HepG2 (cell line): ENCODE results near the gene PPIA. TPM values are rescaled to one million over a fixed set of nuclear protein-coding genes. Genes with fewer than 3 reads are reported as not detected.

Experiments
- CHD2 ChIP-seq: IDR thresholded peaks from 2 replicates; pipeline ENCODE4 v1.6.1; 2011; ENCODE audit warnings: low read depth, low read length, improper control_type of control experiment
- CREM ChIP-seq, 2 experiments: sonication (generic) in 1 of 2; formaldehyde crosslinking in 1 of 2; IDR thresholded peaks; 2 replicates each; pipeline versions ENCODE4 v1.4.0 to v1.6.1; 2016 to 2020; ENCODE audit warnings: antibody characterized with exemption in 1 of 2, mild to moderate bottlenecking in 1 of 2, missing genetic modification reagents in 1 of 2
- ESRRA ChIP-seq: sonication (generic); formaldehyde crosslinking; IDR thresholded peaks from 2 replicates; pipeline ENCODE4 v1.5.1; 2020; ENCODE audit warnings: mild to moderate bottlenecking, low read depth, missing genetic modification reagents
- GMEB1 ChIP-seq: sonication (generic); formaldehyde crosslinking; IDR thresholded peaks from 2 replicates; pipeline ENCODE4 v1.5.1; 2020; ENCODE audit warnings: missing genetic modification reagents, mild to moderate bottlenecking, borderline replicate concordance
- GRHL1 ChIP-seq: sonication (generic); formaldehyde crosslinking; conservative IDR thresholded peaks from 2 replicates; pipeline ENCODE4 v1.8.0; 2022; ENCODE audit warnings: missing genetic modification reagents
- KIAA2018 ChIP-seq: sonication (generic); formaldehyde crosslinking; IDR thresholded peaks from 2 replicates; pipeline ENCODE4 v1.5.0; 2020; ENCODE audit warnings: mild to moderate bottlenecking, missing genetic modification reagents, borderline replicate concordance
- MAFF ChIP-seq: IDR thresholded peaks from 2 replicates; pipeline ENCODE4 v1.6.1; 2011; ENCODE audit warnings: low read depth, low read length, improper control_type of control experiment
- MTF1 ChIP-seq: sonication (generic); formaldehyde crosslinking; IDR thresholded peaks from 2 replicates; pipeline ENCODE4 v1.5.0; 2020; ENCODE audit warnings: missing genetic modification reagents
- MXD3 ChIP-seq: IDR thresholded peaks from 2 replicates; pipeline ENCODE4 v1.6.1; 2016; ENCODE audit warnings: mild to moderate bottlenecking, missing biosample characterization, missing genetic modification reagents
- MXD4 ChIP-seq: IDR thresholded peaks from 2 replicates; pipeline ENCODE4 v1.6.1; 2016; ENCODE audit warnings: mild to moderate bottlenecking, missing biosample characterization, missing genetic modification reagents
- PBX2 ChIP-seq: IDR thresholded peaks from 2 replicates; pipeline ENCODE4 v1.6.1; 2016; ENCODE audit warnings: control low read depth
- PLRG1 ChIP-seq: fragments of 450-650 bp; conservative IDR thresholded peaks from 2 replicates; pipeline ENCODE4 v1.6.1; 2016
- TGIF2 ChIP-seq: IDR thresholded peaks from 2 replicates; pipeline ENCODE4 v1.6.1; 2016; ENCODE audit warnings: control low read depth, missing compliant biosample characterization
- ZFP1 ChIP-seq: IDR thresholded peaks from 2 replicates; pipeline ENCODE4 v1.6.1; 2016
- ZMYM2 ChIP-seq: sonication (generic); formaldehyde crosslinking; IDR thresholded peaks from 2 replicates; pipeline ENCODE4 v1.8.0; 2022; ENCODE audit warnings: mild to moderate bottlenecking, missing genetic modification reagents
- polyA plus RNA-seq, 8 experiments: library from polyadenylated mRNA; depleted of rRNA in 3 of 8; stranded (reverse) in 7 of 8; unstranded in 1 of 8; fragments of >200 nt; fragmentation: Illumina TruSeq in 4 of 8; extraction: Trizol in 4 of 8; gene quantifications; 2 replicates each; pipeline versions ENCODE4 v1.2.1 to v1.2.3, GENCODE V29; 2011 to 2016; ENCODE audit warnings: low read depth in 4 of 8, missing spikeins in 1 of 8, mixed read lengths in 1 of 8; ENCODE audit not compliant: insufficient read depth in 1 of 8
- total RNA-seq, 5 experiments: library from RNA; depleted of rRNA; stranded (reverse); fragments of >200 nt; fragmentation: Illumina TruSeq; extraction: Trizol; gene quantifications; 2 replicates each; pipeline ENCODE4 v1.2.3, GENCODE V29; 2016; ENCODE audit warnings: low read depth in 1 of 5

The PPIA gene
- total and polyA plus RNA-seq, 2 of the 13 experiments (the other 11 are each of a cell fraction or from before 2014, with no cell fraction given): 2,268 to 3,010 TPM

GRCh38 chr7:44847920-44848634 lies 51.6 kb downstream of the PPIA start, which contains the start of gene H2AZ2 (continued):
- TF ChIP-seq KIAA2018 (CRISPR knock-in tag) (no peak), PLRG1 (no peak), CREM (IDR thresholded peaks at IDR 0.05) (peak; percentile 92), CREM (CRISPR knock-in tag; IDR thresholded peaks at IDR 0.05) (no peak), ESRRA (CRISPR knock-in tag) (peak; percentile 52), ZFP1 (CRISPR knock-in tag) (0 out of 2 replicates have a peak, but pooled peaks have one; percentile 32), MXD4 (no peak), GRHL1 (no peak), MAFF (no peak), MTF1 (CRISPR knock-in tag) (peak; percentile 100), CHD2 (peak; percentile 59; the same call in 1 of the 2 replicates), PBX2 (CRISPR knock-in tag) (peak; percentile 98), MXD3 (peak; percentile 77; the same call in 1 of the 2 replicates), ZMYM2 (CRISPR knock-in tag) (no peak), TGIF2 (CRISPR knock-in tag) (peak; percentile 68; the same call in 1 of the 2 replicates), GMEB1 (CRISPR knock-in tag) (peak; percentile 78; the same call in 1 of the 2 replicates)
